Mesothelial cell of epicardium (in vitro differentiated cells): ENCODE measurements around the gene PTPRN2. TPM values are rescaled to one million over a fixed set of nuclear protein-coding genes. Genes with fewer than 3 reads are reported as not detected.

ENCODE experiments used
- DNase-seq, 2 experiments: peaks; one replicate each; pipeline ENCODE4 v3.0.0; 2021; ENCODE audit warnings: low spot score in 2 of 2; ENCODE audit not compliant: unreplicated experiment in 2 of 2
- H3K27ac Mint-ChIP-seq: 2 replicates; pipeline ENCODE4 v1.8.0; 2021; ENCODE audit warnings: mixed read lengths
- H3K27me3 Mint-ChIP-seq: 2 replicates; pipeline ENCODE4 v1.8.0; 2021; ENCODE audit warnings: low read depth, mixed read lengths
- H3K36me3 Mint-ChIP-seq: 2 replicates; pipeline ENCODE4 v1.8.0; 2021; ENCODE audit warnings: mixed read lengths
- H3K4me1 Mint-ChIP-seq: 2 replicates; pipeline ENCODE4 v1.8.0; 2021; ENCODE audit warnings: mixed read lengths
- H3K4me3 Mint-ChIP-seq: 2 replicates; pipeline ENCODE4 v1.8.0; 2021; ENCODE audit warnings: mild to moderate bottlenecking, moderate library complexity, mixed read lengths
- H3K9me3 Mint-ChIP-seq: 2 replicates; pipeline ENCODE4 v1.8.0; 2021; ENCODE audit warnings: mixed read lengths
- CTCF ChIP-seq: fragments of 200-600 bp; sonication (generic); IDR thresholded peaks from one replicate; pipeline ENCODE4 v1.5.0; 2021; ENCODE audit warnings: antibody characterized with exemption; ENCODE audit not compliant: unreplicated experiment
- total RNA-seq: library from RNA; stranded (reverse); gene quantifications from 3 replicates; pipeline ENCODE4 v1.2.1, GENCODE V29; 2021

PTPRN2 gene
- total RNA-seq, 1 donor from 2014 or later: 2.2 TPM

- Mint-ChIP-seq H3K27ac (no peak overlapping the region), H3K36me3 (no peaks in the 10 kb centered on the region), H3K4me1 (no peaks in the 10 kb centered on the region), H3K9me3 (no peaks in the 10 kb centered on the region), H3K4me3 (no peak overlapping the region), H3K27me3 (peaks cover 4% of the 10 kb centered on the region)
- TF ChIP-seq CTCF: no peak
- DNase-seq: no peak
These were observed 176.9 kb downstream of the PTPRN2 start for GRCh38 chr7:158410720-158411119.

GRCh38 chr7:158409816-158410330, 177.8 kb downstream of the PTPRN2 start:
- Mint-ChIP-seq H3K27me3 (peaks cover 2% of the 10 kb centered on the region), H3K27ac (no peak overlapping the region), H3K4me1 (no peaks in the 10 kb centered on the region), H3K36me3 (no peaks in the 10 kb centered on the region), H3K9me3 (no peaks in the 10 kb centered on the region), H3K4me3 (no peak overlapping the region)
- no peak for DNase-seq
- TF ChIP-seq CTCF: no peak

- no peaks in the 10 kb centered on the region for H3K4me1 Mint-ChIP-seq
- no peaks in the 10 kb centered on the region for H3K9me3 Mint-ChIP-seq
- TF ChIP-seq CTCF: no peak
- H3K36me3 Mint-ChIP-seq: no peaks in the 10 kb centered on the region
- no peak overlapping the region for H3K4me3 Mint-ChIP-seq
- no peak overlapping the region for H3K27ac Mint-ChIP-seq
- H3K27me3 Mint-ChIP-seq: peaks cover 2% of the 10 kb centered on the region
- DNase-seq: no peak
These were observed 178.5 kb downstream of the PTPRN2 start for GRCh38 chr7:158409120-158409519.

GRCh38 chr7:158408318-158408920, 179.2 kb downstream of the PTPRN2 start:
- no peak for DNase-seq
- Mint-ChIP-seq H3K27ac (no peak overlapping the region), H3K9me3 (no peaks in the 10 kb centered on the region), H3K27me3 (peaks cover 2% of the 10 kb centered on the region), H3K4me3 (no peak overlapping the region), H3K4me1 (no peaks in the 10 kb centered on the region), H3K36me3 (no peaks in the 10 kb centered on the region)
- TF ChIP-seq CTCF: no peak

- H3K27ac Mint-ChIP-seq: no peak overlapping the region
- no peak overlapping the region for H3K4me3 Mint-ChIP-seq
- H3K27me3 Mint-ChIP-seq: peaks cover 2% of the 10 kb centered on the region
- TF ChIP-seq CTCF: no peak
- no peak for DNase-seq
- H3K36me3 Mint-ChIP-seq: no peaks in the 10 kb centered on the region
- no peaks in the 10 kb centered on the region for H3K9me3 Mint-ChIP-seq
- no peaks in the 10 kb centered on the region for H3K4me1 Mint-ChIP-seq
These were observed 179.9 kb downstream of the PTPRN2 start for GRCh38 chr7:158407581-158408317.
